Raji (cell line): ENCODE results near the gene KRTAP5-2.
"Not testable (repeated sequence)": the region's sequence is repeated elsewhere in the genome, so short reads cannot be mapped to it uniquely, and the experiment has no call there.

Experiments used
- POLR2A ChIP-seq: IDR thresholded peaks from 2 replicates; pipeline ENCODE4 v1.6.1; 2011; ENCODE audit warnings: low read depth, low read length, control low read depth; ENCODE audit not compliant: insufficient read depth

Gene KRTAP5-2

GRCh38 chr11:1597331-1597993, 632 bp downstream of the KRTAP5-2 start:
- TF ChIP-seq POLR2A: no peak

GRCh38 chr11:1592628-1593027, 5.5 kb downstream of the KRTAP5-2 start:
- no peak for TF ChIP-seq POLR2A

GRCh38 chr11:1589996-1590395, 8.1 kb downstream of the KRTAP5-2 start:
- no peak for TF ChIP-seq POLR2A

DNA sequence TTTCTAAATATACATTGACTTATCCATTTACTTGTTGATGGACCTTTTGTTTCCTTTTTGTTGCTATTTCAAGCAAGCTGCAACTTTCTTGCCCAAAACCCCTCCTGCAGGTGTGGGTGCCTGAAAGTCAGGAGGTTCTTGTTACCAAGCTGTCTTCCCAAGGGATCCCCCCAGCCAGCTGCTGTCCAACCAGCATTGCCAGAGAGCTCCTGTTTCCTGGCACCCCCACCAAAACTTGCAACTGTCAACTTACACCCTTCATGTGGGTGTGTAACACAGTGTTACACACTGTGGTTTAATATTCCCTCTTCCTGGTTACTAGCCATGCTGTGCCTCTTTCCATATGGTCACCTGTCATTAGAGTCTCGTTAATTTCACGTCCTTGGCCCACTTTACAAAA, 11.4 kb downstream of the KRTAP5-2 start:
- no peak for TF ChIP-seq POLR2A

DNA sequence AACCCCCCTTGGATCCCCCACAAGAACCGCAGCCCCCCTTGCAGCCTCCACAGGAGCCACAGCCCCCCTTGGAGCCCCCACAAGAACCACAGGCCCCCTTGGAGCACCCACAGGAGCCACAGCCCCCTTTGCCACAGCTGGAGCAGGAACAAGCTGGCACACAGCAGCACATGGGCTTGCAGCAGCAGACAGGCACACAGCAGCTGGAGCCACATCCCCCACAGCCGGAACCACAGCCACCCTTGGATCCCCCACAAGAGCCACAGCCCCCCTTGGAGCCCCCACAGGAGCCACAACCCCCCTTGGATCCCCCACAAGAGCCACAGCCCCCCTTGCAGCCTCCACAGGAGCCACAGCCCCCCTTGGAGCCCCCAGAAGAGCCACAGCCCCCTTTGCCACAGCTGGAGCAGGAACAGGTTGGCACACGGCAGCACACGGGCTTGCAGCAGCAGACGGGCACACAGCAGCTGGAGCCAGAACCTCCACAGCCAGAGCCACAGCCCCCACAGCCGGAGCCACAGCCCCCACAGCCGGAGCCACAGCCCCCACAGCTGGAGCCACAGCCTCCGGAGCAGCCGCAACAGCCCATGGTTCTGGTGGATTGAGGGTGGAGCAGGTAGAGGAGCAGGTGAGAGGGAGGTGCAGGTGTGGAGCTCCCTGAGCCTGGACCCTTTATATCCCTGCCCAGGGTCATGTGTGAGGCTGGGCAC, 13.3 kb downstream of the KRTAP5-2 start, which contains the start of gene KRTAP5-1:
TSS of gene KRTAP5-1 (minus strand) at position 623 of the 710 bp plus-strand sequence. CDS start at position 589, 34 bp downstream.
- TF ChIP-seq POLR2A: not testable (repeated sequence)

DNA sequence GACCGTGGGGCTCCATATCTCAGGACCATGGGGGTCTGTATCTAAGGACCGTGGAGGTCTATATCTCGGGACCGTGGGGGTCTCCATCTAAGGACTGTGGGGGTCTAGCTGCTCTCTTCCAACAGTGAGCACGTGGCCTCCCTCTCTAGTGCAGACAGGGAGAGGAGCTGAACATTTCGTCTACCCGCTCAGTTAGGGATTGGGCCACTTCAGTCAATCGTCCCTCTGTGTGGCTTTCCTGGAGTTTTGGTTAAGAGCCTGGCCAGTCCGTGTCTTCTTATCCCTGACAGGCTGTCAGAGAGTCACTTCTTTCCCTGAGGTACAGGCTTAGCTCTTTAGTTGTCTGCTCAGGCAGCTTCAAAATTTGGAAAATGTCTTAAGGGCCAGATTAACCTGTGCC, 16.1 kb downstream of the KRTAP5-2 start:
- TF ChIP-seq POLR2A: no peak

- TF ChIP-seq POLR2A: no peak
Observed at GRCh38 chr11:1576825-1577224, 21.3 kb downstream of the KRTAP5-2 start.

- no peak for TF ChIP-seq POLR2A
Observed at GRCh38 chr11:1574933-1575242, 23.2 kb downstream of the KRTAP5-2 start.

DNA sequence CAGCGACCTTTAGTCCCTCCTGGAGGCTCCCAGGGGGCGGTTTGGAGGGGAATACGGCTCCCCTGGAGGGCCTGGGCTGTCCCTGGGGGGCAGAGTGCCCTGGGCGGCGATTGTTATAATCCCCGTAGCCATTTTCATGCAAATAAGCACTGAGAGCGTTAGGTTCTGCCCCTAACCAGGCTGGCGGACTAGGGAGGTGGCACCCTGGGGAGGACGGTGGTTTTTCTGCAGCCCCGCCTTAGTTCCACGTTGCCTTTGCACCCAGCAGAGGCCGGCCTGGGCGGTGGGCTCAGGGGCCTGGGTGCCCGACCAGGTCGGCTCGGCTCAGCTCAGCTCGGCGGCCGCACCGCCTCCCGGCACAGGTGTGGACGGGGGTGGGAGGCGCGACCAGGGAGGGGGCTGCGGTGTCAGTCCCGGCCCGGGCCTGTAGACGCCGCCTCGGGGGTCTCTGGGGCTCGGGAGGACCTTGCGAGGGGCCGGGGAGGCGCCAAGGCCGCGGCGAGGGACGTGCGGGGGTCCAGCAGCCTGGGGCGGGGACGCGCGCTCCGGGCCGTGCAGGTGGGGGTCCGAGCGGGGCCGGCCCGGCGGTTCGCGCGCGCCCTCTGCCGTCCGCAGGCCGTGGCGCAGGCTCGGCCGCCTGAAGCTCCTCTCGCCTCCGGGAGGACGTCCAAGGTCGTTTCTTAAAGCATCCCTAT, 23.7 kb downstream of the KRTAP5-2 start:
- no peak for TF ChIP-seq POLR2A

GRCh38 chr11:1573903-1574237, 24.2 kb downstream of the KRTAP5-2 start:
- TF ChIP-seq POLR2A: no peak

- no peak for TF ChIP-seq POLR2A
Observed at GRCh38 chr11:1573077-1573902, 24.8 kb downstream of the KRTAP5-2 start.

DNA sequence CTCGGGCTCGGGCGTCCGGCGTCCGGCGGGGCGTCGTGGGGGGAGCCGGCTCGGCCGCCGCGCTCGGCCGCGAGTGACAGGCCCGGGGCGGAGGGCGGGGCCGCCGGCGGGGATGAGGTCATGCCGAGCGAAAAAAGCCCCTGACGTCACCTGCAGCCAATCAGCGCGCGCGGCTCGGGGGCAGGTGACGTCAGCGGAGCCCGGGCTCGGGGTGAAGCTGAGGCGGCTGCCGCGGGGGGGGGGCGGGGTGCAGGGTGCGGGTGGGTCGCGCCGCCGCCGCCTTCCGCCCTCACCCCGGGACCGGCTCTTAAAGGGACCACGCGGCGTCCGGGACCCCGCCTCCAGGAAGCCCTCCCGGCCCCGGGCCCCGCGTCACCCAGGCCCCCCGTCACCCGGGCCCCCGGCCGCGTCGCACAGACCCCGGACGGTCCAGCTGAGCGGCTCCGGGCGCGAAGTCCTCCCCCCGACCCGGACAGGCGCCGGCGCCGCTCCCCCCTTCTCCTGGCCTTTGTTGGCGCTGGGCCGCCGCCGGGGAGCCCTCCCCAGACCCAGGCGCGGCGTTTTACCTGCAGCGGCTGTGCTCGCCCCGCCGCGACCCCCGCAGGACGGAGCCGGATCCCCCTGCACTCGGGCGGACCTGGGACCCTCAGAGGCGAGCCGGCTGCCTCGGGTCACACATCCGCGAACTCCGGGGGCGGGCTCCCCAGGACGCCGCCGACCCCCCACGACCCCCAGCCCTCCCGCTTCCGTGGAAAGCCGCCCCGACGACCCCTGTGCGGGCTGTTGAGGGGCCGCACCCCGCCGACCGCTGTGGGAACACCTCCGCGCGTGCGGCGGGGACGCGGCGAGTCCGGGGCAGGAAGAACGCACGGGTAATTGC, 25.7 kb downstream of the KRTAP5-2 start, which contains the start of gene DUSP8:
TSS of gene DUSP8 (minus strand) at position 75 of the 880 bp plus-strand sequence. CDS start 6,445 bp downstream, outside the sequence.
- no peak for TF ChIP-seq POLR2A

GRCh38 chr11:1571760-1572196, 26.3 kb downstream of the KRTAP5-2 start:
- TF ChIP-seq POLR2A: no peak
